CD4-positive, alpha-beta T cell treated with Interleukin-15 for 4 hours (primary cell): ENCODE data around the gene KPNB1.

Source experiments
- DNase-seq: peaks from one replicate; pipeline ENCODE4 v3.0.0-alpha.2; 2020; ENCODE audit warnings: low spot score

KPNB1 gene

DNA sequence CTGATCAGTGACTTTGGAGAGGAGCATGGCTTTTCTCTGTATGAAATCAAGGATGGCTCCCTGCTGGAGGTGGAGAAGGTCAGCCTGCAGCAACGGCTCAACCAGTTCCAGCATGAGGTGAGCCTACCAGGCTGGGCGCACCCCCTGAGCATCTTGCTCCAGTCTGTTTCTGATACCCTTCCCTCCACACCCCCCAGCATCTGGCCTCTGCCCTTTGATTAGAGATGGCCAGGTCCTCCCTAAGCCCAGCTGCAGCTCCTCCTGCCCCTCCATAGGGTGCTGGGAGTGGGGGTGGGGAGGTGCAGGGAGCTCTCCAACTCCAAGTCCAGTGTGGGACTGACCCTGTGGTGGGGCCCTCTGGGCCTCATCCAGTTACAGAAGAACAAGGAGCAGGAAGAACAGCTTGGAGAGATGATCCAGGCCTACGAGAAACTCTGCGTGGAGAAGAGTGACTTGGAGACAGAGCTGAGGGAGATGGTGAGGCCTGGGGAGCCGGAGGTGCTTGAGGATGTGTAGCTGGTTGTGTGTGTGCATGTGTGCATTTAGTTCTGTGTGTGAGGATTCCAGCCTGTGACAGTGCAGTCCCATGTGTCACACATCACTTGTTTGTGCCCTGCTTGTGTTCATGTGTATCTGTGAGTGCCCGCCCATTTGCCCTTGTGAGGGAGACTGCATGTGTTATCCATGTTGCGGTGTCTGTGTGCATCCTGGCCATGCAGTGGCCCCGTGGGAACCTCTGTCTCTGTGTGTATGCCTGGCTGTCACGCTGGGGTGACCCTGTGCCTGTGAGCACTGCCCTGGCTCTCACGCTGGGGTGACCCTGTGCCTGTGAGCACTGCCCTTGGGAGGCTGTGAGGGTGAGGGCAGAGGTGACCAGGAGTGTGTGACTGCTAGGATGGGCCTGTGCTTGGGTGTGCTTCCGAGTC is 47.3 kb downstream of the KPNB1 start:
- no peak for DNase-seq

GRCh38 chr17:47697906-47698711 is 48.4 kb downstream of the KPNB1 start:
- no peak for DNase-seq

GRCh38 chr17:47698749-47699535 is 49.2 kb downstream of the KPNB1 start:
- DNase-seq = peak; percentile 85

DNA sequence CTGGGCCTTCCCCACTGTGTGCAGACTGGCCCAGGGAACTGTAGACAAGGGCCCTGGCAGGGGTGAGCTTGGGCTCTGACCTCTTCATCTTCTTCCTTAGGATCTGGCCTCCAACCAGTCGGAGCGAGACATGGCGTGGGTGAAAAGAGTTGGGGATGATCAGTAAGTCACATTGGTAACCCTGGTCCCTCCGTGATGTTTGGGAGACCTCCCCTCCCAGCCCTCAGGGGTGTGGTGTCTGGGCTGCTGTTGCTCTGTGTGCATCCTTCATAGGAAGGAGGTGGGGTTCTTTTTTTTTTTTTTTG is 49.8 kb downstream of the KPNB1 start:
- no peak for DNase-seq

DNA sequence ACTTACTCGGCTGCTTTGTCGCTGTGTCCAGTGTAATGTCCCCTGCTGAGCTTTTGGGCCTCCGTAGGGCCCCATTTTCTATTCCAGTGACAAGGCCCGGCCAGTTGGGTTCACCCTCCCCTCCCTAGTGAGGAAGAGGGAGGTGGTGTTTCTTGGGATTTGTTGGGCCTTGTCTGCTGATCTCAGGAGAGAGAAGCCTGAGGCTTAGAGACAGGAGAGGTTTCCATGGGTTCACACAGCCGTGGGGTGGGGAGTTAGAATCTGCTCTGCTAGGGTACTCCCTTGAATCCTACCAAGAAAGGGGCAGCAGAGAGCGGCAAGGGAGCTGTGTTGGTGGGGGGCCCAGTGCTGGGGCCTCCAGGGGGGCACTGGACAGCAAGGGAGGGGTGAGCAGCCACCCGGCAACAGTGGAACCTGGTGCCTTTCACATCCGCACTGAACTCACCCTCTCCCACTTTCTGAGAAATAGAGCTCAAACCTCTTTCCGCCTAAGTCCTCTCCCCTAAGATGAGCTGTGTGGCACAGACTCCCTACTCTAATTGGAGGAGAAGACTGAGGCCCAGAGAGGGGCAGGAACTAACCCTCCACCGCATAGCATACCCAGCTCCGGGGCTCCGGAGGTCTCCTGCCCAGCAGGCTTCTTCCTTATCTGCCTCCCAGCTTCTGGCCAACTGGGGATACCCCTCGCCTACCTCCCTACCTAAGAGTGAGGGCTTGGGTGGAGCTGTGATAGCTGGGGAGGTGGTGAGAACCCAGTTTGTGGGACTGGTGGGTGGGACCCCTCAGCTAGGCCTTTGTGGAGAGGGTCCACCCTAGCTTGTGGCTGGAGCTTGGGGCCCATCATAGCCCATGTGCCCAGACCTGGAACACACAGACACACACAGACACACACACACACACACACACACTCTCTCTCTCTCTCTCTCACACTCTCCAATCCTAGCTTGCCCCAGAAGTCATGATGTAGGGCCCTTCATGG is 51.0 kb downstream of the KPNB1 start:
- peak; percentile 69 for DNase-seq

- DNase-seq = no peak
Observed at GRCh38 chr17:47701608-47702007, 51.9 kb downstream of the KPNB1 start.

DNA sequence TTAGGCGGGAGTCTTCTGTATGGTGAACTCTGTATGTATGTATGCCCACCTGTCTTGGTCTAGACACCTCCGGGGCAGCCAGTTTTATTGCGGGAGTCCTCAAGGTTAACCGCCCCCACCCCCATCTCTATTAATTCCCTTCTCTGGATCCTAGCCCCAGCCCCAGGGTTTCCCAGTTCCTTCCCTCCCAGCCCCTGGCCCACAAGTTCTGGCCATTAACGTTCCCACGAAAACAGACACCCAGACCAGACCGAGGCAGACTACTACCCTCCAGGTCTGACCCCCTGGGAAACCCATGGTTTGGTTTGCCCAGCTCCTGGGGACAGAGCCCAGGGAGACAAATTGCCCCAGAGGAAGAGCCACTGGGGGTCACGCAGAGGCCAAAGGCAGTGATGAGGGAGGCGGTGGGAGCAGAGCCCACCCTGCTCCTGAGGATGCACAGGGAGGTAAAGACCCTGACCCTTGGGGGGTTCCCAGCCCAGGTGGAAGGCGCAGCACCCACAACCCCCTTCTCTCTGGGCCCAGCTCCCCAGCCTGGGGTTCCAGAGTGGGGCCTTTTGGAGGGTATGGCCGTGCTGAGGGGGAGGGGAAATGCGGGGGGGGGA is 52.8 kb downstream of the KPNB1 start:
- no peak for DNase-seq

DNA sequence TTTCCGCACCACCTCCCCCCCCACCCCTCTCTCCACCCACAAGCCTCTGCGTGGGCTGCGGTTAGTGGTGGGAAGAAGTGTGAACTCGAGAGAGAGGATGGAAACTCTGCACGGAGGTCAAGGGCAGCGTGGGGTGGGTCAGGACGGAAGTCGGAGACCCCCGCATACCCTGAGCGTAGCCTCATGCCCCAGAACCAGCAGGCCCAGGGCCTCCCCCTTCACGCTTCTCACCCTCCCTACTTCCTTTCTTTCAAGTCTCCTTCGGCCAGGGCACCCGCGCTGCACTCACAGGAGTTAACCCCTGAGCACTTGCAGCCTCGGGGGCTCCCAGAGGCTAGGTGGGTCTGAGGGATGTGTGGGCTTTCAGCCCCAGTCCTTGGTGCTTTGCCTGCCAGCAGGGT is 53.5 kb downstream of the KPNB1 start:
- DNase-seq = peak; percentile 38

DNA sequence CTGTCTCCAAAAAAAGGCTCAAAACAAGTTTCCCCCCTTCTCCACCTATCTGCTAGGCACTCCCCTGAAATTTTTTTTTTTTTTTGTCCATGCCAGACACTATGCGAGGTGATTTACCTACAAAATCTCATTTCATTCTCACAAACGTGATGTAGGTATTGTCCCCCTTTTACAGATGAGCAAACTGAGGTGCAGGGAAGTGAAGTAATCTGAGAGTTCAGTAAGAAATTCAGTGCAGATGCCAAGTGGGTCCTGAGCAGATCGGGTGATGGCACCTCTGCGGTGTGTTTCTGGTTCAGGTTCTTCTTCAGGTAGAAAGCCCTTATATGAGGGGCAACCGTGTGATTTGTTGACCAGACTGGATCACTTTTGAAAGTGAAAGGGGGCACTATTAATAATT is 54.0 kb downstream of the KPNB1 start:
- DNase-seq = no peak

DNA sequence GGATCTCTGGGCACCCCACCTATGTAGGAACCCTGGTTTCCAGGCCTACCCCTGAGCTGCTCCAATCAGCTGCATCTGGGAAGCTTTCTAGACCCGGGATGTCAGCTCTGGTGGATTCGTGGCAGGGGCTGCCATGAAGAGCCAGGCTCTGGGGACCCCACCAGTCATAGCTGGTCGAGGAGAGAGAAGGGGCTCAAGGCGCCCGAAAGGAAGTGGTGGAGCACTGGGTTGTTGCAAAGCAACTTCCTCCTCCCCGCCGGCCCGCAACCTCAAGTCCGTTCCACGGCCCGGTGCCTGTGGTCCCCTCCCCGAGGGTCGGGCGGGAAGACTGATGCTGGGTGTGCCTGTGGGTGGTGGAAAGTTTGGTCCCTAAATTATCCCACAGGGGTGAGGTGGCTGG is 54.4 kb downstream of the KPNB1 start:
- DNase-seq = no peak

DNA sequence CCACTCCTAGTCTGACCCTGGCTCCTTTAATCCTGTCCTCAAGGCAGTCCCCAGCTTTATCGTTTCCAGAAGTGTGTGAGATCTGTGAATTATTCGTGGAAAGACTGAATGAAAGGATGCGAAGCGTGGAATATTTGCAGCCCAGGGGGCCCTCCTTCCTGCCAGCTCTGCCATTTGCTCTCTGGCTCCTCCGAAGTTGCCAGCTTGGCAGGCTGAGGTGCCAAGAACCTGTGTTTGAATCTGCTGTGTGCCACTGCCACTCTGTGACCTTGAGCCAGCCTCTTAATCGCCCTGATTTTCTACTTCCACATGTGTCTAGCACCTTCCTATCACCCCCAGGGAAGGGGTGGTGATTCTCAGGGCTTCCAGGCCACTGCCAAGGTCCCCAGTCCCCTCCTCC is 55.0 kb downstream of the KPNB1 start:
- DNase-seq = no peak

- peak; percentile 42 for DNase-seq
Observed at GRCh38 chr17:47705536-47706530, 56.1 kb downstream of the KPNB1 start.

GRCh38 chr17:47707056-47707804 is 57.5 kb downstream of the KPNB1 start:
- DNase-seq = no peak

- DNase-seq = no peak
Observed at GRCh38 chr17:47707884-47708283, 58.2 kb downstream of the KPNB1 start.

DNA sequence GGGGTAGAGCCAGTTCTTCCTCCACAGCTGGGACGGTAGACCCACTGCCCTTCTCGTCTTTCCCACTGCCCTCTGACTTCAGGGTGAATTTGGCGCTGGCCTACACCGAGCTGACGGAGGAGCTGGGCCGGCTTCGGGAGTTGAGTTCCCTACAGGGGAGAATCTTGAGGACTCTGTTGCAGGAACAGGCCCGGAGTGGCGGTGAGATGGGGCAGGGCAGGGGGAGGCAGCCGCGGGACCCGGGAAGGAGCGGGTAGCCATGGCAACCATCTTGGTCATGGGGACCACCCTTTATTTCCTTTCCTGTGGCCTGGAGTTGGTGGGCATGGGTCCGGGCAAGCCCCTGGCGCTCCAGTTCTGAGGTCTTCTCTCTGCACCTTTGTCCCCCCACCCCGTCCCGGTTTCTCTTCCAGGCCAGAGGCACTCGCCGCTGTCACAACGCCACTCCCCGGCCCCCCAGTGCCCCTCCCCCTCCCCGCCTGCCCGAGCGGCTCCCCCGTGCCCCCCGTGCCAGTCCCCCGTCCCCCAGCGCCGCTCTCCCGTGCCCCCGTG is 58.7 kb downstream of the KPNB1 start:
- no peak for DNase-seq

DNA sequence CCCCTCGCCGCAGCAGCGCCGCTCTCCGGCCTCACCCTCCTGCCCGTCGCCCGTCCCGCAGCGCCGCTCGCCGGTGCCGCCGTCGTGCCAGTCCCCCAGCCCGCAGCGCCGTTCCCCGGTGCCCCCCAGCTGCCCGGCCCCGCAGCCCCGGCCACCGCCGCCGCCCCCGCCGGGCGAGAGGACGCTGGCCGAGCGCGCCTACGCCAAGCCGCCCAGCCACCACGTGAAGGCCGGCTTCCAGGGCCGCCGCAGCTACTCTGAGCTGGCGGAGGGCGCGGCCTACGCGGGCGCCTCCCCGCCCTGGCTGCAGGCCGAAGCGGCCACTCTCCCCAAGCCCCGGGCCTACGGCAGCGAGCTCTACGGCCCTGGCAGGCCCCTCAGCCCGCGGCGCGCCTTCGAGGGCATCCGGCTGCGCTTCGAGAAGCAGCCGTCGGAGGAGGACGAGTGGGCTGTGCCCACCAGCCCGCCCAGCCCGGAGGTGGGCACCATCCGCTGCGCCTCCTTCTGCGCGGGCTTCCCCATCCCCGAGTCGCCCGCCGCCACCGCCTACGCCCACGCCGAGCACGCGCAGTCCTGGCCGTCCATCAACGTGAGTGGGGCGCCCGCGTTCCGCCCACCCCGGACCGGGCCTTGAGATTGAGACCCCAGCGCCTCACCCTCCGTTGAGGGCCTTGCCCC is 59.3 kb downstream of the KPNB1 start:
- no peak for DNase-seq

- no peak for DNase-seq
Observed at GRCh38 chr17:47709594-47709993, 59.9 kb downstream of the KPNB1 start.
